WI38 (cell line): ENCODE measurements around the gene ALDH7A1.
A peak's percentile ranks its signal among the peaks of the same experiment; 100 is the strongest.

Experiments used
- H3K4me3 ChIP-seq: 2 replicates; pipeline ENCODE4 v1.5.1; 2011; ENCODE audit warnings: low read depth, mild to moderate bottlenecking, control low read depth, low read length
- TF ChIP-seq, protein P1 (sequence below): IDR thresholded peaks from 2 replicates; pipeline ENCODE4 v1.5.1; 2012; ENCODE audit warnings: low read depth, mild to moderate bottlenecking, control low read depth, low read length

Gene ALDH7A1

DNA sequence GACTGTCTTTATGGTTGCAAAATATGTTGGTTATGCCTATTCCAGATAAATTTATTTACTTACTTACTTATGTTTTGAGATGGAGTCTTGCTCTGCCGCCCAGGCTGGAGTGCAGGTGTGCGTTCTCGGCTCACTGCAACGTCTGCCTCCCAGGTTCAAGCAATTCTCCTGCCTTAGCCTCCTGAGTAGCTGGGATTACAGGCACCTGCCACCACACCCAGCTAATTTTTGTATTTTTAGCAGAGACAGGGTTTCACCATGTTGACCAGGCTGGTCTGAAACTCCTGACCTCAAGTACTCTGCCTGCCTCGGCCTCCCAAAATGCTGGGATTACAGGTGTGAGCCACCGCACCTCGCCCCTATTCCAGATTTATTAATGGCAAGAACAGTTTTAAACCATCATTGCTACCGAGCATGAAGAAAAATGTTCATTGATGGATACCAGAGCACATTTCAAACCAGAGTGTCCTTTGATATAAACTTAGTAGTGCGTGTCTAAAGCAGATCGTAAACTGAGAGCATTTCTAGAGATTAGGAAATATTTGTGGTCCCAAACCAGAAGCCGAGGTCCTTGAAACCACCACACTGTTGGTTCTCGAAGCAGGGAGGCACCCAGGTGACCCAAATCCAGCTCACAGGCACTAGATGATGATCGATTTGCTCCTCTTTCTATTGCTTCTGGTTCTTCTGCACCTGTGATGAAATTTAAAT is 86.6 kb downstream of the ALDH7A1 start:
- no peak overlapping the region for H3K4me3 ChIP-seq
- TF ChIP-seq, protein P1, sequence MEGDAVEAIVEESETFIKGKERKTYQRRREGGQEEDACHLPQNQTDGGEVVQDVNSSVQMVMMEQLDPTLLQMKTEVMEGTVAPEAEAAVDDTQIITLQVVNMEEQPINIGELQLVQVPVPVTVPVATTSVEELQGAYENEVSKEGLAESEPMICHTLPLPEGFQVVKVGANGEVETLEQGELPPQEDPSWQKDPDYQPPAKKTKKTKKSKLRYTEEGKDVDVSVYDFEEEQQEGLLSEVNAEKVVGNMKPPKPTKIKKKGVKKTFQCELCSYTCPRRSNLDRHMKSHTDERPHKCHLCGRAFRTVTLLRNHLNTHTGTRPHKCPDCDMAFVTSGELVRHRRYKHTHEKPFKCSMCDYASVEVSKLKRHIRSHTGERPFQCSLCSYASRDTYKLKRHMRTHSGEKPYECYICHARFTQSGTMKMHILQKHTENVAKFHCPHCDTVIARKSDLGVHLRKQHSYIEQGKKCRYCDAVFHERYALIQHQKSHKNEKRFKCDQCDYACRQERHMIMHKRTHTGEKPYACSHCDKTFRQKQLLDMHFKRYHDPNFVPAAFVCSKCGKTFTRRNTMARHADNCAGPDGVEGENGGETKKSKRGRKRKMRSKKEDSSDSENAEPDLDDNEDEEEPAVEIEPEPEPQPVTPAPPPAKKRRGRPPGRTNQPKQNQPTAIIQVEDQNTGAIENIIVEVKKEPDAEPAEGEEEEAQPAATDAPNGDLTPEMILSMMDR: no peak

DNA sequence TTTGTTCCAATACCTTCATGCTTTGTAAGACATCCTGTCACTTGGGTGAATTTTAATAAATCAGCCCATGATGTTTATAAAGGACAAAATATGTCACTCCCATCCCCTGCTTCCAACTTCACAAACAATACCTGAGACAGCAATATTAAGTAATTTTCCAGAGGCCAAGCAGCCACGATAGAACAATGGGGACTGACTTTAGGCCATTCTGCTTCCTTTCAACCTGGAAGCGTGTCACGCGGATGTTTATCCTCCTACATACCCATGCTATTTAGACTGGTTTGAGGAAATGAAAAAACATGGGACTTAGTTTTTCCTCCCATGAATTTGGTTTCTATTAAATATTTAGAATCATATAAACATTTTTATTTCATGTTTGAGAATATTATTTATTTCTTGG is 88.9 kb downstream of the ALDH7A1 start:
- TF ChIP-seq, protein P1: no peak
- H3K4me3 ChIP-seq: no peak overlapping the region

DNA sequence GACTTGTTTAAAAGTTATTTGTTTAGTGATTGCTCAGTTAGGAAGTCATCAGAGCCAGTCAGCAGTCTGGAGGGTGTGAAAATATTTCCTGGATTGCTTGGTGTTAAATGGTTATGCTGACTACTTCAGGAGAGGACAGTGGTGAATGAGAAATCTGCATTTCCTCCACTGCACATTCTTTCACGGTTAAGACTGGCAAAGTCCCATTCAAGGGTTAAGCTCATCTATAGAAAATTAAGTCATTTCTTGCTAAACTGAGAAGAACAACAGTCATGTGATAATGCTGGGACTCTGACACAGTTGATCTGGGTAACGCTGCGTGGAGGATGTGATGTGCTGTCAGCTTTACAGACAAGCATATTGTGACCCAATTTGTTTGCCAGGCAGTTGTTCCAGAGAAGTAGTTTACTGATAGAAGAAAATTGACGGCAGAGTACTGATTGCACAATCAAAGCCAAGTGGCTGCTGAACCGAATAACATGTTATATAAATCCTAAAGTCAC is 91.4 kb downstream of the ALDH7A1 start:
- TF ChIP-seq, protein P1: no peak
- no peak overlapping the region for H3K4me3 ChIP-seq

DNA sequence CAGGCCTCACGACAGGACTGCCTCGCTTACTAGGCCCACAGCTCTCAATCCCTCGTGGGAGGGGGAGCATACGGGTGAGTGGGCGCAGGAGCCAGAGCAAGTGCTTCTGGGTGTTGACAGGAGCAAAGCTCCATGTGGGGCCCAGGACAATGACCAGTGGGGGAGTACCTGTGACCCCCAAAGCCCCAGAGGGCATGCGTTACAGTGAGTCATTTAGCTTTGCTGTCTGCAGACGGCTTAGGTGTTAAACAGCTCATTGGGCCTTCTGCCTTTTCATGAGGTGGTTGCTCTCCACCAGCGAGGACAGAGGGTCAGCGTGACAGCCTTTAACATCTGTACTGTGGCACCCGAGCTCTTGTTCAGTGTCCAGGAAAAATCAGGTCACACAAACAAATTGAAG is 93.6 kb downstream of the ALDH7A1 start:
- no peak overlapping the region for H3K4me3 ChIP-seq
- TF ChIP-seq, protein P1: no peak

DNA sequence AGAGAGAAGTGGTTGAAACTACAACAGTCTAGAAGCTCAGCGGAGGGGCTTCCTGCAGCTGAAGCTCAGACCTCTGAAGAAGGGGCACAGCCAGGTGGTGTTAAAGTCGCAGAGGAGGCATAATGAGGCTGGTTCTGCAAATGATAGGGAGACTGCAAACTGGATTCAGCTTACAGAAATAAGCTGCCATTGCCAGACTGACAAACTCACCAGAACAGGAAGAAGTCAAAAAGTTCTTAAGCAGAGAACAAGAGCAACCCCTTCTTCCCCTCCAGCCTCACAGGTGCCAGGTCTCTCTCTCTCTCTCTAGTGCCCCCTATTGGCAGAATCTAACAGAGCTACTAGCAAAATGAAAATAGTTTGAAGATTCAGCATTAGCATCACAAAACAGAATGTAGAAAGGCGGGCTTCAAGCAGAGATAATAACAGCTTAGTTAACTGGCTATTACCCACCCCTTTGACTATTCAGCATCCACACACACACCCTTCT is 95.1 kb downstream of the ALDH7A1 start:
- TF ChIP-seq, protein P1: peak; percentile 53
- H3K4me3 ChIP-seq: no peak overlapping the region

DNA sequence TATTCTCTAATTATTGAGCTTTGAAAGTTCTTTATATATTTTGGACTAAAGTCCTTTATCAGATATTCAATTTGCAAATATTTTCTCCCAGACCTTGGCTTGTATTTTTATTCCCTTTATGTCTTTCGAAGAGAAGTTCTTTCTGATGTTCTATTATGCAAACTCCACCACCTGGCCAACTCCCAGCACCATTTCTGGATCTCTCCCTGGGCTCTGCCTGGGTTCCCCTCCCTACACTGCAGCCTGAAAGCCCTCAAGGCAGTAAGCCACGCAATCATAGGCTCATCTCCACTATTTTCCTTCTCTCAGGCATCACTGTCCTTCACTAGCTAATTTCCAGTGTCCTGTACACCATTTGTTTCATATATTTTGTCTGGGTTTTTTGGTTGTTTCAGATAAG is 95.7 kb downstream of the ALDH7A1 start:
- no peak overlapping the region for H3K4me3 ChIP-seq
- TF ChIP-seq, protein P1: no peak

DNA sequence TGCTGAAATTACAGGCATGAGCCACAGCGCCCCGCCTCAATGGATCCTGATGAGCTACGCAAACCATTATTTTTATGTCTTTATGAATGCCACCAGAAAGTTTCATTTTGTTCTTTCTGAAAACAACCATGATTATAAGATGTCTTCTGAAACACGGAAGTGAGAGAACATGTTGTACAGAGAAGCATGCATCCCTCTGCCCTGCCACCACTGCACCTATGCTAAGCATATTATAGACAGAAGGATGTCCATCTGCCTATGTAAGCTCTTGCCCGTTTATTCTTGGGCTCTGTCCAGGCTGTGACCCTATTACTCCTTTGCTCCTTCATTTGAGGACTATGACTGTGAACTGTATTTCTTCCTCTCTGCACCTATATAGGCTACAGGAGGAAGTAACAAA is 97.5 kb downstream of the ALDH7A1 start:
- H3K4me3 ChIP-seq: no peak overlapping the region
- TF ChIP-seq, protein P1: no peak
